ENCODE data around the gene SLC15A5. TPM values are rescaled to one million over a fixed set of nuclear protein-coding genes. Genes with fewer than 3 reads are reported as not detected.

The SLC15A5 gene
- total and polyA plus RNA-seq, 8 donors, result not detected

DNA sequence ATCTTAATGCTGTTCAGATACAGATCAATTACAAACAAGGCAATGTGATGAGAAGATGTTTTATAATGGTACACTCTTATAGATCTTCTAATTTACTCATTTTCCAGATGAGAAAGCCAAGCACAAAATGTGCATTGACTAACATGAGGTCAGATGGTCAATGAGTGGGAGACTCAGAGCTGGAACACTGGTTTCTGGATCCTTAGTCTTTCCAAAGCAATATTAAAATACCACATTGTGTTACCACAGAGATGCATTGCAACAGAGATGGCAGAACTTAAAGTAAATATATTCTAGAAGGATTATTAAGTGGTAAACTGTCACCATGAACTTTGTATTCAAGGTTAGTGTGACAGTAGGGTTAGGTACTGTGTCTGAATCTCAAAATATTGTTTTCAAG is 113.6 kb downstream of the SLC15A5 start:
- Histone ChIP-seq H3K27ac (no peak overlapping the region), H3K36me3 (no peaks in the 10 kb centered on the region), H3K9me3 (no peaks in the 10 kb centered on the region), H3K4me3 (no peak overlapping the region), H3K27me3 (no peaks in the 10 kb centered on the region), H3K4me1 (peaks cover 0 to 3% (median 0%) of the 10 kb centered on the region in 4 donors)
- no peak for DNase-seq
- intact Hi-C loops (cut with DNase I; ENCODE audit: low total_unique reads), result loop anchor here (10.0 kb wide), 1 partner anchor 191 kb away; no protein-coding TSS in a partner anchor
- TF ChIP-seq, protein P1, sequence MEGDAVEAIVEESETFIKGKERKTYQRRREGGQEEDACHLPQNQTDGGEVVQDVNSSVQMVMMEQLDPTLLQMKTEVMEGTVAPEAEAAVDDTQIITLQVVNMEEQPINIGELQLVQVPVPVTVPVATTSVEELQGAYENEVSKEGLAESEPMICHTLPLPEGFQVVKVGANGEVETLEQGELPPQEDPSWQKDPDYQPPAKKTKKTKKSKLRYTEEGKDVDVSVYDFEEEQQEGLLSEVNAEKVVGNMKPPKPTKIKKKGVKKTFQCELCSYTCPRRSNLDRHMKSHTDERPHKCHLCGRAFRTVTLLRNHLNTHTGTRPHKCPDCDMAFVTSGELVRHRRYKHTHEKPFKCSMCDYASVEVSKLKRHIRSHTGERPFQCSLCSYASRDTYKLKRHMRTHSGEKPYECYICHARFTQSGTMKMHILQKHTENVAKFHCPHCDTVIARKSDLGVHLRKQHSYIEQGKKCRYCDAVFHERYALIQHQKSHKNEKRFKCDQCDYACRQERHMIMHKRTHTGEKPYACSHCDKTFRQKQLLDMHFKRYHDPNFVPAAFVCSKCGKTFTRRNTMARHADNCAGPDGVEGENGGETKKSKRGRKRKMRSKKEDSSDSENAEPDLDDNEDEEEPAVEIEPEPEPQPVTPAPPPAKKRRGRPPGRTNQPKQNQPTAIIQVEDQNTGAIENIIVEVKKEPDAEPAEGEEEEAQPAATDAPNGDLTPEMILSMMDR (IDR thresholded peaks at IDR 0.05), result no peak
- TF ChIP-seq POLR2AphosphoS5 (IDR thresholded peaks at IDR 0.05) (no peak), POLR2A (IDR thresholded peaks at IDR 0.05) (no peak), EP300 (IDR thresholded peaks at IDR 0.05) (no peak)

DNA sequence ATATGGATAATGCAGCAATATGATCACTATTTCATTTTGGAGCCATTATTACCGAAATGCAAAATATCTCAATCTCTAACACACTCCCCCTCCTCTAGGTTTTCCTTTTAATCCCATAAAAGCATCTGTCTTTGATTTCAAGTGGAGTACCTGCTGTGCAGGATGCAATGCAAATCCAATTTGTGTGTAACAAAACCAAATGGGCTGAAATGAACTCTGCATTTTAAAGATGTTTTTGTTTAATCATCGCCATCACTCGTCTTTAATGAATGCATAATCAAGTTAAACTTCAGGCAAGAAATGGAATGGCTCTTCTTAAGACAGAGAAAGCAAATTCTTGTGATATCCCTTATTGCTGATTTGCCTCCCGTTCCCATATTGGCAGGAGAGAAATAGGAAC is 114.3 kb downstream of the SLC15A5 start:
- TF ChIP-seq, protein P1 (IDR thresholded peaks at IDR 0.05), result no peak
- no peak for TF ChIP-seq EP300 (IDR thresholded peaks at IDR 0.05)
- no peak for TF ChIP-seq POLR2AphosphoS5 (IDR thresholded peaks at IDR 0.05)
- H3K36me3 ChIP-seq, result no peaks in the 10 kb centered on the region
- 47 to 73% (median 62%) methylated on average over 4 of the region's 4 CpGs for WGBS, 5 donors
- H3K4me1 ChIP-seq, result peaks cover 0 to 3% (median 0%) of the 10 kb centered on the region in 4 donors
- intact Hi-C loops (cut with DNase I; ENCODE audit: low total_unique reads), result loop anchor here (10.0 kb wide), 1 partner anchor 192 kb away; no protein-coding TSS in a partner anchor
- no peaks in the 10 kb centered on the region for H3K27me3 ChIP-seq
- no peaks in the 10 kb centered on the region for H3K9me3 ChIP-seq
- DNase-seq, result no peak
- no peak overlapping the region for H3K27ac ChIP-seq
- no peak overlapping the region for H3K4me3 ChIP-seq

- intact Hi-C loops (cut with DNase I; ENCODE audit: low total_unique reads), result no loop called here
- no peak overlapping the region for H3K4me3 ChIP-seq
- 71 to 95% (median 77%) methylated on average over 1 of the region's 1 CpG for WGBS, 5 donors
- H3K4me1 ChIP-seq, result no peaks in the 10 kb centered on the region
- TF ChIP-seq, protein P1 (IDR thresholded peaks at IDR 0.05), result no peak
- TF ChIP-seq EP300 (IDR thresholded peaks at IDR 0.05), result no peak
- TF ChIP-seq POLR2A (IDR thresholded peaks at IDR 0.05), result no peak
- TF ChIP-seq POLR2AphosphoS5 (IDR thresholded peaks at IDR 0.05), result no peak
- no peaks in the 10 kb centered on the region for H3K36me3 ChIP-seq
- no peak for DNase-seq
- no peak overlapping the region for H3K27ac ChIP-seq
- H3K9me3 ChIP-seq, result no peaks in the 10 kb centered on the region
- H3K27me3 ChIP-seq, result no peaks in the 10 kb centered on the region
Observed at GRCh38 chr12:16159571-16159970, 117.9 kb downstream of the SLC15A5 start.

GRCh38 chr12:16158050-16158449 is 119.4 kb downstream of the SLC15A5 start:
- H3K9me3 ChIP-seq, result no peaks in the 10 kb centered on the region
- TF ChIP-seq POLR2A (IDR thresholded peaks at IDR 0.05) (no peak), EP300 (IDR thresholded peaks at IDR 0.05) (no peak), POLR2AphosphoS5 (IDR thresholded peaks at IDR 0.05) (no peak)
- TF ChIP-seq, protein P1 (IDR thresholded peaks at IDR 0.05), result no peak
- no peaks in the 10 kb centered on the region for H3K36me3 ChIP-seq
- no peak overlapping the region for H3K4me3 ChIP-seq
- no peak overlapping the region for H3K27ac ChIP-seq
- no peaks in the 10 kb centered on the region for H3K4me1 ChIP-seq
- H3K27me3 ChIP-seq, result no peaks in the 10 kb centered on the region
- WGBS, 5 donors, result 92 to 100% (median 96%) methylated on average over 1 of the region's 1 CpG
- intact Hi-C loops (cut with DNase I; ENCODE audit: low total_unique reads), result no loop called here
- peak in 1 of 2 donors; percentile 23 for DNase-seq
